Transverse colon (tissue), 3 donors: ENCODE measurements around the gene HCAR3.
"Not testable (repeated sequence)": the region's sequence is repeated elsewhere in the genome, so short reads cannot be mapped to it uniquely, and the experiment has no call there.

Experiments
- EP300 ChIP-seq: sonication (generic); formaldehyde crosslinking; IDR thresholded peaks from one replicate; pipeline ENCODE4 v1.6.1; 2017; ENCODE audit warnings: antibody characterized with exemption, low read depth
- TF ChIP-seq, protein P1 (sequence below), 5 experiments: fragments of 200-600 bp in 3 of 5; fragments of 450-650 bp in 2 of 5; sonication (generic) in 3 of 5; IDR thresholded peaks; 1 replicate in 2 of 5; 2 replicates in 3 of 5; pipeline ENCODE4 v1.5.1; 2016 to 2017; ENCODE audit warnings: antibody characterized with exemption in 5 of 5, inconsistent platforms in 3 of 5, mild to moderate bottlenecking in 2 of 5, moderate library complexity in 1 of 5

DNA sequence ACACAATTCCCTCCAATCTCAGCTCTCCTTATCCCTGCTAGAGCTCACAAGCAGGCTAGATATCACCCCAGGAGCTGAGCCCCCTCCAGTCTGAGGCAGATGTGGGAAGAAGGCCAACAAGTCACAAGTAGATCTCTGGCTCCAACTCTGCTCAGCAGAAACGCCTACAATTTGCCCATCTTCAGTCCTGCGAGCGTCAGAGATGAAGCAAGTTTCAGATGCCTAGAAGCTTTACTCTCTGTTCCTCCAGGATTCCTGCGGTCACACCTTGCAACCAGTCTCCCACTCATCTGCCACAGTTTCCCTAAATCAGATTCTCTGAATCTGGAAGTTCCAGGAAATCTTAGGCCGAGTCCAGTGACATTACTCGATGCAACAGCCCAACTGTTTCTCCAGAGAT is 1.4 kb downstream of the HCAR3 start:
- TF ChIP-seq, protein P1, sequence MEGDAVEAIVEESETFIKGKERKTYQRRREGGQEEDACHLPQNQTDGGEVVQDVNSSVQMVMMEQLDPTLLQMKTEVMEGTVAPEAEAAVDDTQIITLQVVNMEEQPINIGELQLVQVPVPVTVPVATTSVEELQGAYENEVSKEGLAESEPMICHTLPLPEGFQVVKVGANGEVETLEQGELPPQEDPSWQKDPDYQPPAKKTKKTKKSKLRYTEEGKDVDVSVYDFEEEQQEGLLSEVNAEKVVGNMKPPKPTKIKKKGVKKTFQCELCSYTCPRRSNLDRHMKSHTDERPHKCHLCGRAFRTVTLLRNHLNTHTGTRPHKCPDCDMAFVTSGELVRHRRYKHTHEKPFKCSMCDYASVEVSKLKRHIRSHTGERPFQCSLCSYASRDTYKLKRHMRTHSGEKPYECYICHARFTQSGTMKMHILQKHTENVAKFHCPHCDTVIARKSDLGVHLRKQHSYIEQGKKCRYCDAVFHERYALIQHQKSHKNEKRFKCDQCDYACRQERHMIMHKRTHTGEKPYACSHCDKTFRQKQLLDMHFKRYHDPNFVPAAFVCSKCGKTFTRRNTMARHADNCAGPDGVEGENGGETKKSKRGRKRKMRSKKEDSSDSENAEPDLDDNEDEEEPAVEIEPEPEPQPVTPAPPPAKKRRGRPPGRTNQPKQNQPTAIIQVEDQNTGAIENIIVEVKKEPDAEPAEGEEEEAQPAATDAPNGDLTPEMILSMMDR (IDR thresholded peaks at IDR 0.05), result not testable (repeated sequence)
- TF ChIP-seq EP300, result not testable (repeated sequence)
